A549 (cell line): ENCODE results near the gene RTL5.

ENCODE experiments used
- GATA3 ChIP-seq: IDR thresholded peaks from 2 replicates; pipeline ENCODE4 v1.6.1; 2012; ENCODE audit warnings: borderline replicate concordance
- JUN ChIP-seq, 2 experiments: fragments of >200 bp; sonication (Bioruptor Twin); formaldehyde crosslinking; IDR thresholded peaks; 2 replicates in 1 of 2; 3 replicates in 1 of 2; pipeline ENCODE4 v1.6.1; 2016 to 2017
- KDM1A ChIP-seq: fragments of 200-600 bp; sonication (generic); IDR thresholded peaks from 2 replicates; pipeline ENCODE4 v1.6.1; 2016; ENCODE audit warnings: low read depth, mild to moderate bottlenecking
- TF ChIP-seq, protein P1 (sequence below): IDR thresholded peaks from 2 replicates; pipeline ENCODE4 v1.6.1; 2012
- TF ChIP-seq, protein P2 (sequence below): fragments of >200 bp; sonication (Bioruptor Twin); formaldehyde crosslinking; IDR thresholded peaks from 3 replicates; pipeline ENCODE4 v1.5.1; 2016

DNA sequence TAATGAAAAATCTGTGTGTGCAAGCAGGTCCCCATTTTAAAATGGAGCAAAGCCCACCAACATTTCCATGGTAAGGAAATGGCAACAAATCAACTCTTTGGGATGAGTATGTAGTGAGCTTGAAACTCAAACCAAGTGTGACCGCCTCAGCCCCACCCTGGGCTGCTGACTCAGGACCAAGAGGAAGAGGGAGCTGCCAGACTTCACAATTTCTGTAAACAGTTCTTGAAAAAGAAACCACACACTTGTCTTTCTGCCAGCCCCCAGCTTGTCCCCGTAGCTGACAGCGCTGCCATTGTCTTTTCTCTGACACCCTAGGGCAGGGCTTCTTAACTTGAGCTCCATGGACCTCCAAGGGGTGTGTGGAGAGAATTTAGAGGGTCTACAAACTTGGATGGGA, 10.3 kb downstream of the RTL5 start:
- TF ChIP-seq, protein P1, sequence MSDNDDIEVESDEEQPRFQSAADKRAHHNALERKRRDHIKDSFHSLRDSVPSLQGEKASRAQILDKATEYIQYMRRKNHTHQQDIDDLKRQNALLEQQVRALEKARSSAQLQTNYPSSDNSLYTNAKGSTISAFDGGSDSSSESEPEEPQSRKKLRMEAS, result no peak
- TF ChIP-seq GATA3, result no peak
- TF ChIP-seq JUN (IDR thresholded peaks at IDR 0.05), result no peak
- no peak for TF ChIP-seq KDM1A
- TF ChIP-seq, protein P2, sequence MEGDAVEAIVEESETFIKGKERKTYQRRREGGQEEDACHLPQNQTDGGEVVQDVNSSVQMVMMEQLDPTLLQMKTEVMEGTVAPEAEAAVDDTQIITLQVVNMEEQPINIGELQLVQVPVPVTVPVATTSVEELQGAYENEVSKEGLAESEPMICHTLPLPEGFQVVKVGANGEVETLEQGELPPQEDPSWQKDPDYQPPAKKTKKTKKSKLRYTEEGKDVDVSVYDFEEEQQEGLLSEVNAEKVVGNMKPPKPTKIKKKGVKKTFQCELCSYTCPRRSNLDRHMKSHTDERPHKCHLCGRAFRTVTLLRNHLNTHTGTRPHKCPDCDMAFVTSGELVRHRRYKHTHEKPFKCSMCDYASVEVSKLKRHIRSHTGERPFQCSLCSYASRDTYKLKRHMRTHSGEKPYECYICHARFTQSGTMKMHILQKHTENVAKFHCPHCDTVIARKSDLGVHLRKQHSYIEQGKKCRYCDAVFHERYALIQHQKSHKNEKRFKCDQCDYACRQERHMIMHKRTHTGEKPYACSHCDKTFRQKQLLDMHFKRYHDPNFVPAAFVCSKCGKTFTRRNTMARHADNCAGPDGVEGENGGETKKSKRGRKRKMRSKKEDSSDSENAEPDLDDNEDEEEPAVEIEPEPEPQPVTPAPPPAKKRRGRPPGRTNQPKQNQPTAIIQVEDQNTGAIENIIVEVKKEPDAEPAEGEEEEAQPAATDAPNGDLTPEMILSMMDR, result no peak
